NT2/D1 (cell line): Measurements from ENCODE around the gene AASDHPPT.

Experiments used
- DNase-seq: peaks from one replicate; pipeline ENCODE4 v3.0.0-alpha.2; 2011; ENCODE audit warnings: low read depth, low spot score
- H3K27me3 ChIP-seq: 2 replicates; pipeline ENCODE4 v1.6.0; 2011; ENCODE audit warnings: mild to moderate bottlenecking; ENCODE audit not compliant: insufficient read length, insufficient read depth
- H3K36me3 ChIP-seq: 2 replicates; pipeline ENCODE4 v1.6.1; 2011; ENCODE audit warnings: mild to moderate bottlenecking, low read length, mixed read lengths; ENCODE audit not compliant: insufficient read depth, insufficient read length
- H3K4me1 ChIP-seq: 2 replicates; pipeline ENCODE4 v1.5.1; 2011; ENCODE audit not compliant: insufficient read depth, insufficient read length
- H3K4me3 ChIP-seq: 2 replicates; pipeline ENCODE4 v1.5.1; 2011; ENCODE audit warnings: low read depth; ENCODE audit not compliant: insufficient read length
- H3K9ac ChIP-seq: 2 replicates; pipeline ENCODE4 v1.6.0; 2011; ENCODE audit warnings: low read depth; ENCODE audit not compliant: insufficient read length
- H3K9me3 ChIP-seq: 2 replicates; pipeline ENCODE4 v1.5.1; 2011; ENCODE audit warnings: mild to moderate bottlenecking, low read length; ENCODE audit not compliant: insufficient read depth
- SUZ12 ChIP-seq: IDR thresholded peaks from 2 replicates; pipeline ENCODE4 v1.6.1; 2011; ENCODE audit not compliant: insufficient read length, insufficient read depth; ENCODE audit errors: extremely low read depth
- YY1 ChIP-seq: IDR thresholded peaks from 2 replicates; pipeline ENCODE4 v1.6.1; 2011; ENCODE audit not compliant: insufficient read length, insufficient read depth
- ZNF274 ChIP-seq: IDR thresholded peaks from 2 replicates; pipeline ENCODE4 v1.6.1; 2011; ENCODE audit warnings: mild to moderate bottlenecking, low read depth, low read length

The AASDHPPT gene

GRCh38 chr11:106070606-106071005, 6.9 kb upstream of the AASDHPPT start:
- no peak for TF ChIP-seq YY1
- no peak for TF ChIP-seq ZNF274
- no peak for TF ChIP-seq SUZ12
- Histone ChIP-seq H3K27me3 (no peaks in the 10 kb centered on the region), H3K36me3 (no peaks in the 10 kb centered on the region), H3K9ac (no peak overlapping the region), H3K9me3 (no peaks in the 10 kb centered on the region), H3K4me3 (no peak overlapping the region), H3K4me1 (no peaks in the 10 kb centered on the region)
- DNase-seq = no peak

DNA sequence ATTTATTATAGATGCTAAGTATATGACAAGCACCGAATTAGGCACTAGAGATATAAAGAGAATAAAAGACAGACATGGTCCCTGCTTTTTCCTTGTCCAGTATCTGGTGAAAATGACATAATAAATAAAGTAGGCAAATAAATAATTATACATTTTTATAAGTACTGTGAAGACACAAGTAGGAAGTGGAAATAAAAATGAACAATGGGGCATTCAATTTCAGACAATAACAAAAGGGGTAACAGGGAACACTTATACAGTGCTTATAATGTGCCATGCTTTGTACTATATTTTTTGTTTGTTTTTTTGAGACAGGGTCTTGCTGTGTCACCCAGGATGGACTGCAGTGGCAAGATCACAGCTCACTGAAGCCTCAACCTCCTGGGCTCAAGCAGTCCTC, 4.7 kb upstream of the AASDHPPT start:
- no peaks in the 10 kb centered on the region for H3K36me3 ChIP-seq
- DNase-seq = no peak
- TF ChIP-seq ZNF274 (no peak), YY1 (no peak), SUZ12 (no peak)
- no peak overlapping the region for H3K4me3 ChIP-seq
- H3K4me1 ChIP-seq = no peaks in the 10 kb centered on the region
- H3K9ac ChIP-seq = no peak overlapping the region
- H3K27me3 ChIP-seq = no peaks in the 10 kb centered on the region
- no peaks in the 10 kb centered on the region for H3K9me3 ChIP-seq

- peak overlapping the region; percentile 71 for H3K4me3 ChIP-seq
- H3K27me3 ChIP-seq = no peaks in the 10 kb centered on the region
- no peaks in the 10 kb centered on the region for H3K4me1 ChIP-seq
- TF ChIP-seq ZNF274 = no peak
- no peak for TF ChIP-seq SUZ12
- H3K9me3 ChIP-seq = no peaks in the 10 kb centered on the region
- H3K36me3 ChIP-seq = peaks cover 19% of the 10 kb centered on the region
- no peak for DNase-seq
- peak overlapping the region; percentile 47 for H3K9ac ChIP-seq
Measured at GRCh38 chr11:106076171-106076918, 1.1 kb upstream of the AASDHPPT start.

- Histone ChIP-seq H3K9me3 (no peaks in the 10 kb centered on the region), H3K4me1 (no peaks in the 10 kb centered on the region), H3K4me3 (peak within 1 kb of the TSS; percentile 93), H3K9ac (peak within 1 kb of the TSS; percentile 98), H3K36me3 (peaks cover 23% of the 10 kb centered on the region), H3K27me3 (no peaks in the 10 kb centered on the region)
- TF ChIP-seq YY1 (no peak), ZNF274 (no peak), SUZ12 (no peak)
- DNase-seq = peak; percentile 97
Measured at GRCh38 chr11:106076919-106077608, 398 bp upstream of the AASDHPPT start, which contains the start of gene KBTBD3. Gene KBTBD3, minus strand, starts transcription at chr11:106077347. Its CDS starts 18,250 bp downstream, at chr11:106059097.

DNA sequence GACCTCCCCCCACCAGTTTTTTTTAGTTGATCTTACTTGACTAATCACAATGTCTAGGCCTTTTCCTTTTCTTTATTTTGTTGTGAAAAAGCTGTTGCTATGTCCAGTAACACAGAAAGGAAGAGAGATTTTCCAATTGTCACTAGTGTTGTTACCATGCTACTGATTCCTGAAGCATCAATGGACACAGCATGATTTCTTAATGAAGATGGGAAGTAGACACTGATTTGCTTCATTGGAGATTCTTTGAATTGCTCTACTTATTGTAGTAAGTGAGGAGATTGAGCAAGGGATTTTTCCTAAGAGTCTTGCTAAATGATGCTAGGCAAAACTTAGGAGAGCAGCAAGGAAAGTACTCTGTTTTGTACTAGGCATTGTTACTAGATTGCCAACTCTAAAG, 4.6 kb downstream of the AASDHPPT start:
- no peak for TF ChIP-seq ZNF274
- no peak for TF ChIP-seq SUZ12
- no peak for TF ChIP-seq YY1
- Histone ChIP-seq H3K27me3 (no peaks in the 10 kb centered on the region), H3K4me1 (no peaks in the 10 kb centered on the region), H3K9me3 (no peaks in the 10 kb centered on the region), H3K36me3 (peaks cover 47% of the 10 kb centered on the region), H3K9ac (no peak overlapping the region), H3K4me3 (no peak overlapping the region)
- DNase-seq = no peak

DNA sequence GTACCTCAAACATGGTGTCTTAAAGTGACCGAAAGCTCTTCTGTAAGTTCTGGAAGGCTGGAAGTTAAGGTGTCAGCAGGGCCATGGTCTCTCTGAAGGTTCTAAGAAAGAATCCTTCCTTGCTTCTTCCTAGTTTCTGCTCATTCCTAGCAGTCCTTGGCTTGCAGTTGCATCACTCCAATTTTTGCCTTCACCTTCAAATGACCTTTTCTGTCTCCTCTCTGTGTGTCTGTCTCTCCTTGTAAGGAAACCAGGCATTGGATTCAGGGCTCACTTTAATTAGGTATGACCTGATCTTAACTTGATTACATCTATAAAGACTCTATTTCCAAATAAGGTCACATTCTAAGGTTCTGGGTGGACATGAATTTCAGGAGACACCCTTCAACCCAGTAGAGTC, 8.7 kb downstream of the AASDHPPT start:
- TF ChIP-seq SUZ12 = no peak
- TF ChIP-seq ZNF274 = no peak
- TF ChIP-seq YY1 = no peak
- Histone ChIP-seq H3K9ac (no peak overlapping the region), H3K9me3 (no peaks in the 10 kb centered on the region), H3K4me3 (no peak overlapping the region), H3K4me1 (no peaks in the 10 kb centered on the region), H3K27me3 (no peaks in the 10 kb centered on the region), H3K36me3 (peaks cover 45% of the 10 kb centered on the region)
- DNase-seq = no peak

- Histone ChIP-seq H3K9ac (no peak overlapping the region), H3K4me1 (no peaks in the 10 kb centered on the region), H3K27me3 (no peaks in the 10 kb centered on the region), H3K36me3 (peaks cover 47% of the 10 kb centered on the region), H3K4me3 (no peak overlapping the region), H3K9me3 (no peaks in the 10 kb centered on the region)
- no peak for TF ChIP-seq ZNF274
- DNase-seq = no peak
Measured at GRCh38 chr11:106086850-106087249, 9.4 kb downstream of the AASDHPPT start.
